Measurements from ENCODE around the gene RNF208. TPM values are rescaled to one million over a fixed set of nuclear protein-coding genes. Genes with fewer than 3 reads are reported as not detected.

The RNF208 gene
- total and polyA plus RNA-seq, 2 experiments from 2014 or later = 0.34 to 0.65 TPM

GRCh38 chr9:137250329-137251193, 28.5 kb upstream of the RNF208 start:
- peaks cover 3% of the 10 kb centered on the region for H3K79me2 ChIP-seq (ENCODE audit: insufficient read depth)
- no peak for TF ChIP-seq EZH2phosphoT487 (IDR thresholded peaks at IDR 0.05; ENCODE audit: insufficient read depth, low read depth)
- 41 to 44% methylated on average over 12 to 18 of the region's 18 CpGs for WGBS, 2 experiments (ENCODE audit: low coverage in 1 of 2, low lambda C conversion rate in 2 of 2, missing lambda C conversion rate in 2 of 2)
- 0 out of 2 replicates have a peak, but pooled peaks cover 3% of the 10 kb centered on the region for H3K4me1 ChIP-seq (ENCODE audit: insufficient read depth)
- no peak overlapping the region for H3K4me2 ChIP-seq (ENCODE audit: unreplicated experiment)
- no peaks in the 10 kb centered on the region for H3F3A ChIP-seq (ENCODE audit: insufficient read depth)
- H3K27me3 ChIP-seq (replicated peaks; ENCODE audit: insufficient read depth) = no peaks in the 10 kb centered on the region
- no peak for DNase-seq
- H3K9me3 ChIP-seq (ENCODE audit: low read depth) = no peaks in the 10 kb centered on the region
- H3K9me2 ChIP-seq (ENCODE audit: insufficient read depth) = no peaks in the 10 kb centered on the region
- no peaks in the 10 kb centered on the region for H4K20me1 ChIP-seq (ENCODE audit: insufficient read depth)
- H2AFZ ChIP-seq = no peak overlapping the region
- H3K9ac ChIP-seq = no peak overlapping the region
- H3K4me3 ChIP-seq = no peak overlapping the region
- no peak overlapping the region for H3K27ac ChIP-seq
- H3K36me3 ChIP-seq (ENCODE audit: low read depth) = no peaks in the 10 kb centered on the region
- in situ Hi-C loops (cut with MboI) = no loop called here

GRCh38 chr9:137247916-137248175, 25.8 kb upstream of the RNF208 start:
- Histone ChIP-seq H3K36me3 (ENCODE audit: low read depth) (peaks cover 8% of the 10 kb centered on the region), H3K27me3 (replicated peaks; ENCODE audit: insufficient read depth) (no peaks in the 10 kb centered on the region), H3K4me2 (ENCODE audit: unreplicated experiment) (no peak overlapping the region), H3K79me2 (ENCODE audit: insufficient read depth) (peaks cover 17% of the 10 kb centered on the region), H3K9me2 (ENCODE audit: insufficient read depth) (no peaks in the 10 kb centered on the region), H3K4me1 (ENCODE audit: insufficient read depth) (peaks cover 6% of the 10 kb centered on the region; the same call in 1 of the 2 replicates), H4K20me1 (ENCODE audit: insufficient read depth) (peaks cover 12% of the 10 kb centered on the region; the same call in 1 of the 2 replicates), H3K9ac (no peak overlapping the region), H3K4me3 (no peak overlapping the region), H3K9me3 (ENCODE audit: low read depth) (no peaks in the 10 kb centered on the region), H2AFZ (no peak overlapping the region), H3F3A (ENCODE audit: insufficient read depth) (peaks cover 18% of the 10 kb centered on the region), H3K27ac (no peak overlapping the region)
- 75 to 81% methylated on average over 6 of the region's 6 CpGs for WGBS, 2 experiments (ENCODE audit: low coverage in 1 of 2, low lambda C conversion rate in 2 of 2, missing lambda C conversion rate in 2 of 2)
- in situ Hi-C loops (cut with MboI) = no loop called here
- TF ChIP-seq EZH2phosphoT487 (IDR thresholded peaks at IDR 0.05; ENCODE audit: insufficient read depth, low read depth) (no peak), EZH2 (IDR thresholded peaks at IDR 0.05; ENCODE audit: insufficient read depth, poor library complexity, severe bottlenecking) (no peak)
- DNase-seq = no peak

GRCh38 chr9:137247135-137247915, 25.3 kb upstream of the RNF208 start:
- peaks cover 11% of the 10 kb centered on the region; the same call in 1 of the 2 replicates for H3K4me1 ChIP-seq (ENCODE audit: insufficient read depth)
- no peak overlapping the region for H2AFZ ChIP-seq
- no peak overlapping the region for H3K9ac ChIP-seq
- H3K4me3 ChIP-seq = no peak overlapping the region
- H3K27ac ChIP-seq = no peak overlapping the region
- H3K27me3 ChIP-seq (replicated peaks; ENCODE audit: insufficient read depth) = no peaks in the 10 kb centered on the region
- H3F3A ChIP-seq (ENCODE audit: insufficient read depth) = peaks cover 22% of the 10 kb centered on the region
- in situ Hi-C loops (cut with MboI) = no loop called here
- H3K79me2 ChIP-seq (ENCODE audit: insufficient read depth) = peaks cover 22% of the 10 kb centered on the region
- WGBS, 2 experiments (ENCODE audit: low coverage in 1 of 2, low lambda C conversion rate in 2 of 2, missing lambda C conversion rate in 2 of 2) = 71% methylated on average over 20 of the region's 20 CpGs
- peaks cover 17% of the 10 kb centered on the region; the same call in 1 of the 2 replicates for H4K20me1 ChIP-seq (ENCODE audit: insufficient read depth)
- H3K4me2 ChIP-seq (ENCODE audit: unreplicated experiment) = no peak overlapping the region
- TF ChIP-seq EZH2phosphoT487 (IDR thresholded peaks at IDR 0.05; ENCODE audit: insufficient read depth, low read depth) (no peak), EZH2 (IDR thresholded peaks at IDR 0.05; ENCODE audit: insufficient read depth, poor library complexity, severe bottlenecking) (no peak)
- no peaks in the 10 kb centered on the region for H3K9me3 ChIP-seq (ENCODE audit: low read depth)
- no peak for DNase-seq
- H3K36me3 ChIP-seq (ENCODE audit: low read depth) = peaks cover 12% of the 10 kb centered on the region
- no peaks in the 10 kb centered on the region for H3K9me2 ChIP-seq (ENCODE audit: insufficient read depth)

GRCh38 chr9:137245450-137246421, 23.7 kb upstream of the RNF208 start:
- no peaks in the 10 kb centered on the region for H3K9me2 ChIP-seq (ENCODE audit: insufficient read depth)
- no peaks in the 10 kb centered on the region for H3K27me3 ChIP-seq (replicated peaks; ENCODE audit: insufficient read depth)
- H3K4me1 ChIP-seq (ENCODE audit: insufficient read depth) = peaks cover 13% of the 10 kb centered on the region; the same call in 1 of the 2 replicates
- in situ Hi-C loops (cut with MboI) = no loop called here
- peaks cover 18% of the 10 kb centered on the region for H3K36me3 ChIP-seq (ENCODE audit: low read depth)
- H3F3A ChIP-seq (ENCODE audit: insufficient read depth) = peaks cover 22% of the 10 kb centered on the region
- no peak overlapping the region for H3K4me3 ChIP-seq
- no peak overlapping the region for H3K4me2 ChIP-seq (ENCODE audit: unreplicated experiment)
- H3K27ac ChIP-seq = no peak overlapping the region
- no peaks in the 10 kb centered on the region for H3K9me3 ChIP-seq (ENCODE audit: low read depth)
- 81 to 82% methylated on average over 25 of the region's 25 CpGs for WGBS, 2 experiments (ENCODE audit: low coverage in 1 of 2, low lambda C conversion rate in 2 of 2, missing lambda C conversion rate in 2 of 2)
- no peak overlapping the region for H2AFZ ChIP-seq
- H4K20me1 ChIP-seq (ENCODE audit: insufficient read depth) = peaks cover 19% of the 10 kb centered on the region; the same call in 1 of the 2 replicates
- H3K9ac ChIP-seq = no peak overlapping the region
- peaks cover 30% of the 10 kb centered on the region for H3K79me2 ChIP-seq (ENCODE audit: insufficient read depth)
- DNase-seq = no peak
- TF ChIP-seq EZH2phosphoT487 (IDR thresholded peaks at IDR 0.05; ENCODE audit: insufficient read depth, low read depth) (no peak), EZH2 (IDR thresholded peaks at IDR 0.05; ENCODE audit: insufficient read depth, poor library complexity, severe bottlenecking) (no peak)

All from GM23248 (cell line).